Karpas-422 (cell line): ENCODE measurements around the gene XYLT1. TPM values are rescaled to one million over a fixed set of nuclear protein-coding genes. Genes with fewer than 3 reads are reported as not detected.

Experiments used
- DNase-seq: peaks from one replicate; pipeline ENCODE4 v3.0.0-alpha.2; 2015
- H2AFZ ChIP-seq: fragments of 200-600 bp; sonication (generic); 2 replicates; pipeline ENCODE4 v1.6.1; 2014; ENCODE audit warnings: antibody characterized with exemption, low read length, mixed read lengths
- H3K27ac ChIP-seq: fragments of 200-600 bp; sonication (generic); 2 replicates; pipeline ENCODE4 v1.5.1; 2014; ENCODE audit warnings: mild to moderate bottlenecking, low read length, moderate library complexity
- H3K27me3 ChIP-seq: fragments of 200-600 bp; sonication (generic); 2 replicates; pipeline ENCODE4 v1.6.1; 2014; ENCODE audit warnings: low read length, mixed read lengths
- H3K36me3 ChIP-seq: fragments of 200-600 bp; sonication (generic); 2 replicates; pipeline ENCODE4 v1.6.1; 2014; ENCODE audit warnings: low read length, mixed read lengths; ENCODE audit not compliant: insufficient read depth
- H3K4me1 ChIP-seq: fragments of 200-600 bp; sonication (generic); 2 replicates; pipeline ENCODE4 v1.6.1; 2014; ENCODE audit warnings: mild to moderate bottlenecking, low read length, mixed read lengths
- H3K4me2 ChIP-seq: fragments of 200-600 bp; sonication (generic); 2 replicates; pipeline ENCODE4 v1.6.1; 2014; ENCODE audit warnings: low read length, low read depth, mild to moderate bottlenecking; ENCODE audit not compliant: poor library complexity, severe bottlenecking
- H3K4me3 ChIP-seq: fragments of 200-600 bp; sonication (generic); 2 replicates; pipeline ENCODE4 v1.5.1; 2014; ENCODE audit warnings: mild to moderate bottlenecking, antibody characterized with exemption, low read length, mixed read lengths
- H3K79me2 ChIP-seq: fragments of 200-600 bp; sonication (generic); 2 replicates; pipeline ENCODE4 v1.6.1; 2014; ENCODE audit warnings: mild to moderate bottlenecking, low read length, mixed read lengths
- H3K9ac ChIP-seq: fragments of 200-600 bp; sonication (generic); 2 replicates; pipeline ENCODE4 v1.6.0; 2014; ENCODE audit warnings: low read length
- H3K9me2 ChIP-seq: fragments of 200-600 bp; sonication (generic), shearing (Covaris generic); replicated peaks from 2 replicates; pipeline ENCODE4 v1.6.0; 2014; ENCODE audit warnings: mild to moderate bottlenecking, low read length, moderate library complexity; ENCODE audit not compliant: insufficient read depth
- H3K9me3 ChIP-seq: fragments of 300-700, 200-600 bp; sonication (generic); 2 replicates; pipeline ENCODE4 v1.6.1; 2014; ENCODE audit warnings: low read length, mixed read lengths
- H4K20me1 ChIP-seq: fragments of 200-600 bp; sonication (generic); 2 replicates; pipeline ENCODE4 v1.6.1; 2014; ENCODE audit warnings: mild to moderate bottlenecking, antibody characterized with exemption, low read length, low read depth; ENCODE audit not compliant: insufficient read depth
- total RNA-seq: library from RNA; depleted of rRNA; stranded (reverse); fragments of >200 nt; shearing (Covaris generic); gene quantifications from 2 replicates; pipeline ENCODE4 v1.2.3, GENCODE V29; 2014; ENCODE audit warnings: low replicate concordance

XYLT1 gene
- total RNA-seq, 1 experiment from 2014 or later, result 11.8 TPM

- Histone ChIP-seq H3K27ac (no peak overlapping the region), H3K9me2 (no peaks in the 10 kb centered on the region), H3K27me3 (no peaks in the 10 kb centered on the region), H3K36me3 (no peaks in the 10 kb centered on the region), H3K9ac (no peak overlapping the region), H3K4me3 (no peak overlapping the region), H3K9me3 (no peaks in the 10 kb centered on the region), H4K20me1 (peaks cover 19% of the 10 kb centered on the region; the same call in 1 of the 2 replicates), H3K79me2 (no peaks in the 10 kb centered on the region), H3K4me1 (peaks cover 15% of the 10 kb centered on the region), H2AFZ (no peak overlapping the region), H3K4me2 (no peak overlapping the region)
- no peak for DNase-seq
Measured at GRCh38 chr16:17346621-17347569, 123.9 kb downstream of the XYLT1 start.

- Histone ChIP-seq H3K27me3 (no peaks in the 10 kb centered on the region), H3K27ac (no peak overlapping the region), H3K4me2 (no peak overlapping the region), H3K9me2 (no peaks in the 10 kb centered on the region), H4K20me1 (peaks cover 17% of the 10 kb centered on the region; the same call in 1 of the 2 replicates), H3K79me2 (no peaks in the 10 kb centered on the region), H3K36me3 (no peaks in the 10 kb centered on the region), H2AFZ (no peak overlapping the region), H3K9ac (no peak overlapping the region), H3K4me3 (no peak overlapping the region), H3K4me1 (peaks cover 11% of the 10 kb centered on the region), H3K9me3 (no peaks in the 10 kb centered on the region)
- DNase-seq, result no peak
Measured at GRCh38 chr16:17345043-17345442, 125.7 kb downstream of the XYLT1 start.

DNA sequence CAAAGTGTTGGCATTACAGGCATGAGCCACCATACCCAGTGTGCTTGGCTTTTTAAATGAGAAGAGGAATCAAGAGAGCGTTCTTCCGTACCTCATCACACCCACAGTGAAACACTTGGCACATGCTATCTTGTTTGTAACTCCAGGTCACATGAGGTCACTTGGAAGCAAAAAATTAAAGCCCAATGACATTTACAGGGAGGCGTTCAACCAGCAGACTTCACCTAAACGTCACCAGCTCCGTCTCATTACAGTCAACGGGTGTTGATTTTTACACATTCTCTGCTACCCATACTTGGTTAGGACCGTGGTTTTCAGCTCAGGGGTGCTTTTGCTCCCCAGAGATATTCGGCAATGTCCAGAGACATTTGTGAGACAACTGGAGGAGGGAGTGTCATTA lies 127.0 kb downstream of the XYLT1 start:
- Histone ChIP-seq H3K79me2 (no peaks in the 10 kb centered on the region), H3K4me3 (no peak overlapping the region), H2AFZ (no peak overlapping the region), H3K27ac (no peak overlapping the region), H3K9ac (no peak overlapping the region), H3K36me3 (no peaks in the 10 kb centered on the region), H3K27me3 (no peaks in the 10 kb centered on the region), H3K4me2 (no peak overlapping the region), H3K4me1 (peaks cover 11% of the 10 kb centered on the region), H4K20me1 (peaks cover 20% of the 10 kb centered on the region; the same call in 1 of the 2 replicates), H3K9me2 (no peaks in the 10 kb centered on the region), H3K9me3 (no peaks in the 10 kb centered on the region)
- DNase-seq, result no peak

GRCh38 chr16:17343028-17343427 lies 127.7 kb downstream of the XYLT1 start:
- peaks cover 10% of the 10 kb centered on the region for H3K4me1 ChIP-seq
- H3K27ac ChIP-seq, result no peak overlapping the region
- H2AFZ ChIP-seq, result no peak overlapping the region
- no peak overlapping the region for H3K9ac ChIP-seq
- H3K4me2 ChIP-seq, result no peak overlapping the region
- H3K9me2 ChIP-seq, result no peaks in the 10 kb centered on the region
- H3K36me3 ChIP-seq, result no peaks in the 10 kb centered on the region
- no peaks in the 10 kb centered on the region for H3K79me2 ChIP-seq
- H3K27me3 ChIP-seq, result no peaks in the 10 kb centered on the region
- no peak for DNase-seq
- peaks cover 22% of the 10 kb centered on the region; the same call in 1 of the 2 replicates for H4K20me1 ChIP-seq
- H3K9me3 ChIP-seq, result no peaks in the 10 kb centered on the region
- no peak overlapping the region for H3K4me3 ChIP-seq

DNA sequence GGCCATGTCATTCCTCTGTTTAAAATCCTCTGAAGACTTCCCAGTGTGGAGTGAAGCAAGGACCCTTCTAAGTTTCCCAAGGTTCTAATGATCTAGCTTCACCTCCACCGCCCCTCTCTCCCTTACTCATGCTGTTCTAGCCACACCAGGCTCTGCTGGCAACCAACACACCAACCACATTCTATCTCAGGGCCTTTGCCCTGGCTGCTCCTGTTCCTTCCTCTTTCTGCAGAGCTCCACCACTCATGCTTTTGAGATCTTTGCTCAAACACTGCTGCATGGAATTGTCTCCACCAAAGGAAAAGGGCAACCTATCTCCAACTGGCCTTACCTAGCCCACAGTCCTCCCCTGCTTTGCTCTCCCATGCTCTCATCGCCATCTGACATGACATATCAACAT lies 128.7 kb downstream of the XYLT1 start:
- H3K4me3 ChIP-seq, result no peak overlapping the region
- H4K20me1 ChIP-seq, result peaks cover 19% of the 10 kb centered on the region; the same call in 1 of the 2 replicates
- no peak overlapping the region for H3K27ac ChIP-seq
- no peak overlapping the region for H3K9ac ChIP-seq
- peaks cover under 1% of the 10 kb centered on the region; the same call in 1 of the 2 replicates for H3K4me1 ChIP-seq
- no peaks in the 10 kb centered on the region for H3K79me2 ChIP-seq
- H3K9me2 ChIP-seq, result no peaks in the 10 kb centered on the region
- no peak overlapping the region for H3K4me2 ChIP-seq
- no peaks in the 10 kb centered on the region for H3K9me3 ChIP-seq
- DNase-seq, result no peak
- H3K36me3 ChIP-seq, result no peaks in the 10 kb centered on the region
- H3K27me3 ChIP-seq, result no peaks in the 10 kb centered on the region
- no peak overlapping the region for H2AFZ ChIP-seq

- H3K4me1 ChIP-seq, result no peaks in the 10 kb centered on the region
- no peak overlapping the region for H2AFZ ChIP-seq
- no peaks in the 10 kb centered on the region for H3K36me3 ChIP-seq
- DNase-seq, result no peak
- H3K9me2 ChIP-seq, result no peaks in the 10 kb centered on the region
- H3K27ac ChIP-seq, result no peak overlapping the region
- H3K79me2 ChIP-seq, result no peaks in the 10 kb centered on the region
- no peak overlapping the region for H3K9ac ChIP-seq
- no peaks in the 10 kb centered on the region for H3K27me3 ChIP-seq
- no peaks in the 10 kb centered on the region for H3K9me3 ChIP-seq
- peaks cover 13% of the 10 kb centered on the region; the same call in 1 of the 2 replicates for H4K20me1 ChIP-seq
- no peak overlapping the region for H3K4me2 ChIP-seq
- no peak overlapping the region for H3K4me3 ChIP-seq
Measured at GRCh38 chr16:17340804-17341203, 130.0 kb downstream of the XYLT1 start.

DNA sequence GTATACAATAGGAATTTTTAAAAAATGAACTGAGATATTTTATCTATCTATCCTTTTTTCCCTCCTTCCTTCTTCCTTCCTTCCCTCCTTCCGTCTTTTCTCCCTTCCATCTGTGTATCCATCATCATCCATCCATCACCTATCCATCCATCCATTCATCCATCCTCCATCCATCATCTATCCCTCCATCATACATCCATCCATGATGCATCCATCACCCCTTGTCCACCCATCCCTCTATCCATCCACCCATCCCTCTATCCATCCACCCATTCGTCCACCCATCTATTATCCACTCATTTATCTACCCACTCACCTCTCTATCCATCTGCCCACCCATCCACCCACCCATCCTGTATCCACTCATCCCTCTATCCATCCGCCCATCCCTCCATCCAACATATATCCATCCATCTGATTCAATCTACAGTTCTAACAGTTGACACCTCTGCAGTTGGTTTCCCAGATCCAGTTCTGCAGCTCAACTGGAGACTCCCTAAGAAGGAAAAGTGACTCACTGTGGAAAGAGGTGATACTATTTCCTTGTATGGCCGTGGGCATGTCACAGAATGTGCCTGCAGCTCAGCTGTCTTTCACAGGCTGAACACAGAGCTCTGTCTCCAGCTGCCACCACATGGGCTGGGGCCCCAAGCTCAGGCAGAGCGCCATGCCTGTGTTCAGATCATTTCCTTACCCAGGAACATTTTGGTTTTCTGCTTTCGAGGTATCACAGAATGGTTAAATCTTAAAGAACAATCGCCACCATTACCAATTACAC lies 130.8 kb downstream of the XYLT1 start:
- no peaks in the 10 kb centered on the region for H3K36me3 ChIP-seq
- no peaks in the 10 kb centered on the region for H3K4me1 ChIP-seq
- H3K4me3 ChIP-seq, result no peak overlapping the region
- no peak for DNase-seq
- peaks cover 9% of the 10 kb centered on the region; the same call in 1 of the 2 replicates for H4K20me1 ChIP-seq
- no peaks in the 10 kb centered on the region for H3K9me2 ChIP-seq
- H3K9ac ChIP-seq, result no peak overlapping the region
- no peaks in the 10 kb centered on the region for H3K79me2 ChIP-seq
- H3K27me3 ChIP-seq, result no peaks in the 10 kb centered on the region
- H3K27ac ChIP-seq, result no peak overlapping the region
- H2AFZ ChIP-seq, result no peak overlapping the region
- no peak overlapping the region for H3K4me2 ChIP-seq
- H3K9me3 ChIP-seq, result no peaks in the 10 kb centered on the region

DNA sequence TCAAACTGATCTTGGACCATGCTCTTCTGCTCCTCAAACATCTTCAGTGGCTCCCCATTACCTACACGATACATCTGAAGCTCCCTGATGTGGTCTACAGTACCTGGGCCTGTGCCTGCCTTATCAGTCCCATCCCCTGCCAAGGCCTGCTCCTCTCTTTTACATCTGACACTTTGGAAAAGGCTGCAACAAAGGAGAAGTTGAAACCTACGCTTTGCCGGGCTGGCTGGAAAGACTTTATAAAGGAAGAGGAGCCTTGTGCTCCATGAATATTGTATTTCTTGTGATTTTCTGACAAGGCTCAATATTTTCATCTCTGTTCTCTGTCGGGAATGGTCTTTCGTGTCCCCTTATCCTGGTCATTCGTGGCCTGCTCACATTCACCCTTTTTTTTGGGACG lies 132.5 kb downstream of the XYLT1 start:
- no peaks in the 10 kb centered on the region for H3K27me3 ChIP-seq
- DNase-seq, result no peak
- H3K4me1 ChIP-seq, result no peaks in the 10 kb centered on the region
- no peaks in the 10 kb centered on the region for H3K9me3 ChIP-seq
- no peak overlapping the region for H3K4me3 ChIP-seq
- H2AFZ ChIP-seq, result no peak overlapping the region
- H3K4me2 ChIP-seq, result no peak overlapping the region
- H3K27ac ChIP-seq, result no peak overlapping the region
- H3K36me3 ChIP-seq, result no peaks in the 10 kb centered on the region
- no peak overlapping the region for H3K9ac ChIP-seq
- H4K20me1 ChIP-seq, result peaks cover 9% of the 10 kb centered on the region; the same call in 1 of the 2 replicates
- H3K9me2 ChIP-seq, result no peaks in the 10 kb centered on the region
- no peaks in the 10 kb centered on the region for H3K79me2 ChIP-seq
